Activated CD4-positive, CD25-positive, alpha-beta regulatory T cell treated with anti-CD3 and anti-CD28 coated beads, Interleukin-2, amount 50 U/mL, for 16 hours (primary cell): ENCODE data around the gene SAMHD1.

Experiments used
- DNase-seq: peaks from one replicate; pipeline ENCODE4 v3.0.0-alpha.2; 2020; ENCODE audit warnings: low read depth, low spot score

Gene SAMHD1

DNA sequence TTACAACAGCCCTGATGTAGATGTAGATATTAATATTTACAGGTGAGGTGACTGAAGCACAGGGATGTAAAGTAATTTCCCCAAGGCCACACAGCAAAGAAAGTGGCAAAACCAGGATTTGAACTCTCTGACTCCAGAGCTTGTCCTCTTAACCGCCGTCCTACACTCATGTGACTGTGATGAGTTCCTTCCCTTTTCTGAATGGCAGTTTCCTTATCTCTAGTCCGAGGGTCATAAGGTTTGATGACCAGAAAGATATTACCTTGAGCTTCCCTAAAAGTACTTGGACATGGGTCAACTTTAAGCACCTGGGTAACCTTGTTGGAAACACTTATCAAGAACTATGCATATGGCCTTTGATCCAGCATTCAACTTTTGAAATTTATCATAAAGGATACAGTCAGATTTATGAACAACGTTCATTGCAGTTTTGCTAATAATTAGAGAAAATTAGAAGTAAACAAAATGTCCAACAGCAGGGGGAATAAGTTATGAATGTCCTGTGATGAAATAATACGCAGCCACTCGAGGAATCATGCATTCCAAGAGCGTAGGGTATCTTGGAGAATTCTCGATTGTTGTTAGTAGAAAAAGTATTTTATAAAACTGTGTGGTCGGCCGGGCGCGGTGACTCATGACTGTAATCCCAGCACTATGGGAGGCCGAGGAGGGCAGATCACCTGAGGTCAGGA lies 77.9 kb downstream of the SAMHD1 start:
- DNase-seq: no peak

DNA sequence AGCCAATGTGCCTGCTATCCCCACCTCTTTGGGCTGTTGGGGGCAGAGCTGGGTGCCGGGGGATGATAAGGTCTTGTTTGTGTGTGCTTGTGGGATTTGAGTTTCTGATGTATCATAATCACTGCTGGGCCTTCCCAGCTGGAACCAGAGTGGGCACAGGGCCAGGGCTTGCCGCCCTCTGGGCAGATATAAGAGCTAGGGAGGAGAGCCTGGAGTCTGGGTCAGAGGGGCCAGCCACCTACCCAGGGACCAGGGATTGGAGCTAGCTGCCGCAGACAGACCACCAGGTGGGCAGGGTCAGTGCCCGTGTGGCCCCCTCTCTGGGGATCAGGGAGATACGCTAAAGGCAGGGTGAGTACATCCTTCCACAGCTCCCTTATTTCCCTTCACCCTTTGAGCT lies 78.7 kb downstream of the SAMHD1 start:
- DNase-seq: no peak

DNA sequence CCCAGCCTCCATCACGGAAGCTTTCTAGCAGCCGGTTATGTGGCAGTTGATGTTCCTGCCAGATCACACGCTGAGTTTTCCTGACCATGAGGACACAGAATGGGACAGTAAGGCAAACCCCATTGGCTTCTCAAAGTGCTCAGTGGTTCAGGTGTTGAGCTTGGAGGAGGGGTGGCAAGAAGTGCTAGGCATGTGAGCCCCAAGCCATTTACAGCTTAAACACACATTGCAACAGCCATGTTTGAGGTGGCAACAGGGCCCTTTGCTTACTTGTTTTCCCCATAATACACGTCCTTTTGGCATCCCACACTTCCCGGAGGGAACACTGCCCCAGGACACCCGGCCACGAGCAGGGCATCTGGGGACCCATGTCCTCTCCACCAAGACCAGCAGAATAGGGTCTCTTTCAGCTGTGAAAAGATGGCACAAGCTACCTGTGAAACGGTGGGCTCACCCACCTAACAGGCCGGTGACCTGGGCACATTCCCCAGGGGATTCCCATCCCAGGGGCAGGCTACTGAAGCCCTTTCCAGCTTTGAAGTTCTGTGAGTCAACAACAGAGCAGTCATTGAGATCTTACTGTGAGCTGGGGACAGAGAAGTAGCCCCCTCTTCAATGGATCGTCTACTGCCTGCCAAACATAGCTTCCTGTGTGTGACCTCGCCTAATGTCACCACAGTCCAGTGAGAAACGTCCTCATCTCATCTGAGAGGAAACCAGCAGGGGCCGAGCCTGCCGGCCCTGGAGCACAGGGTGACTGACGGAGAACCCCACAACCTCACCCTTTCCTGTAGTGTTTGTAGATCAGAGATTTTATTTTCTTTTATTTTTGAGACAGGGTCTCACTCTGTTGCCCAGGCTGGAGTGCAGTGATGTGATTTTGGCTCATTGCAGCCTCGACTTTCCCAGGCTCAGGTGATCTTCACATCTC lies 79.6 kb downstream of the SAMHD1 start:
- DNase-seq: no peak

DNA sequence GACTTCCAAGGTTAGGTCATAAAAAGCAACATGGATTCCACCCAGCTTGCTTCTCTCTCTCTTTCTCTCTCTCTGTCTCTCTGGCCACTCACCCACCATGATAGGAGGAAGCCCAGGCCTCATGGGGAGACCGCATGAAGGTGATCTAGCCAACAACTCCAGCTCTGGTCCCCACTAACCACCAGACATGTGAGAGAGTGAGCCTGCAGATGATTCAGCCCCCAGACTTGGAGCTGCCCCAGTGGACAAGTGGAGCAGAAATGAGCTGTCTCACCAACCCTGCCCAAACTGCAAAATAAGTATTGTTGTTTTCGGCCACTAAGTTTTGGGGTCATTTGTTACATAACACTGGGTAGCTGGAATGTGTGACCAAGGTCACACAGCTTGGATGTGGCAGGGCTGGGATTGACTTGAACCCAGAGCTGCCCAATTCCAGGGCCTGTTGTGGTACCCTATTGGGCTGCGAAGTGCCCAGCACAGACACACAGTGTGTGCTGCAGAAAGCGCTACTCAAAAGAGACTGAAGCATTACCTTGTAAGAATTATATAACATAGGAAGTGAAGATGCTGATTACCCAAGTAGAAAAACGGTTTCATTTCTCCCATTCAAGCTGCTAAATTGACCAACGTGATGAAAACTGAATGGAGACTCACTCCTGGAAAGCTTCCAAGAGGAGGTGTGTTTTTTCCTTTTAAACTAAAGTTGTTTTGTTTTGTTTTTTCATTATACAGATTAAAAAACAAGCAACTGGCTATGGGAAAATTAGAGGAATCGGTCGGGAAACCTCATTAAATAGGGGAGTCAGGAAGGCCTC lies 84.6 kb downstream of the SAMHD1 start:
- DNase-seq: no peak

DNA sequence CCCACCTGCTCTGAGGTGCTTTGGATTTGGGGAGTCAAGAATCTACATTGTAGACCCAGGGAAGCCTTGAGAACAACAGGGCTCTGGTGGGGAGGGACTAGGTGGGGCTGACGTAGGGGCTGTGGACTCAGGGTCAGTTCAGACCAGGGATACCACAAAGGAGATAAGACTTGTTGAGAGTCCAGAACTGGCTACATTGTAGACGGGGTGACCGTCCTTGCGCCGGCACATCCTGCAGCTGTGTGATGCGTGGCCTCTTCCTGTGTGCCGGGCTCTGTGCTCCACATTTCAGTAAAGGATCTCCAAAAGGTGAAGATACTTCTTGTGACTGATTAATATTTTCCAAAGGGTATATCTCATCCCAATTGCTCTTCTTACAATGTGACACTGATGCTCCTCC lies 85.3 kb downstream of the SAMHD1 start:
- no peak for DNase-seq

DNA sequence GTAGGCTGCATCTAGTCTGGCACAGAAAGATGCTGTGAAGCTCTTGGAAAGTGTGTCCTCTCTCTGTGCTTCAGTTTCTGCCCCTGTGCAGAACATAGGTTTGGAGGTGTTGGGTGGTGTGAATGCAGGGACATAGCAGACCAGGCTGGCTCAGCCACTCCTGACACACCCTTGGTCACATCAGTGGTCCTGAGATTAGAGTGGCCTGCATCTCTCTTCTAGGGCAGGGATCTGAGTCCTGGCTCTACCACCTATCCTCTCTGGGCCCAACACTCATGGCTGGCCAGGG lies 85.7 kb downstream of the SAMHD1 start:
- no peak for DNase-seq

DNA sequence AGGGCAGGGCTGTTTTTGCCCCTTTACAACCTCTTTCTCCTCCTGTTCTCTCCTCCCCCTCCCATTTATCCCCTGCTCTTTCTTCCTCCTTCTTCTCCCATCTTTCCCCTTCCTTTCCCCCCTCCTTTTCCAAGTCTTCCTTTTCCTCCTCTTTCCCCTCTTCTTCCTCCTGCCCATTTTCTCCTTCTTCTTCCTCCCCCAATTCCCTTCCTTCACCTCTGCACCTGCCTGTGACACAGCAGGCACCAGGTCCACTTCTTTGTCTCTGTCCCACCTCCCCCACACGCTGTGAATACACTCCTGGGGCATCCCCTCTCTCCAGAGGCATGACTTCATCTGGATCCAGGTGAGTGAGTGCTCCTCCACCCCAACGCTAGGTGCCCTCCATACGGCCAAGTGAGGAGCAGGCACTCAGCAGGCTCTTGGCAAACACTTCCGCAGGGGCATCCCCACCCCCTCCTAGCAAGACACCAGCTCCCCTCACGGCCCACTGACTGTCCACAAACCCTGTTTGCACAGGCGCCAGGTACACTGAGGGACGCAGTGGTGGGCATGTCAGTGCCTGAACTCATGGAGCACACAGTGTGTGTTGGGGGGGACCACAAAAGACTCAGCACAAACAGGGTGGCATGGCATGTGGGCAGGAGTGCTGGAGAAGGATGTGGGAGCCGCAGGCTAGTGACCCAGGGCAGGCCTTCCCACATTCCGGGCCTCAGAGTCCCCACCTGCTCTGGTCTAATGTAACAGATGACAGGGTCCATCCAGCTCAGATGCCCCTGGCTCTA lies 86.2 kb downstream of the SAMHD1 start:
- DNase-seq: no peak

DNA sequence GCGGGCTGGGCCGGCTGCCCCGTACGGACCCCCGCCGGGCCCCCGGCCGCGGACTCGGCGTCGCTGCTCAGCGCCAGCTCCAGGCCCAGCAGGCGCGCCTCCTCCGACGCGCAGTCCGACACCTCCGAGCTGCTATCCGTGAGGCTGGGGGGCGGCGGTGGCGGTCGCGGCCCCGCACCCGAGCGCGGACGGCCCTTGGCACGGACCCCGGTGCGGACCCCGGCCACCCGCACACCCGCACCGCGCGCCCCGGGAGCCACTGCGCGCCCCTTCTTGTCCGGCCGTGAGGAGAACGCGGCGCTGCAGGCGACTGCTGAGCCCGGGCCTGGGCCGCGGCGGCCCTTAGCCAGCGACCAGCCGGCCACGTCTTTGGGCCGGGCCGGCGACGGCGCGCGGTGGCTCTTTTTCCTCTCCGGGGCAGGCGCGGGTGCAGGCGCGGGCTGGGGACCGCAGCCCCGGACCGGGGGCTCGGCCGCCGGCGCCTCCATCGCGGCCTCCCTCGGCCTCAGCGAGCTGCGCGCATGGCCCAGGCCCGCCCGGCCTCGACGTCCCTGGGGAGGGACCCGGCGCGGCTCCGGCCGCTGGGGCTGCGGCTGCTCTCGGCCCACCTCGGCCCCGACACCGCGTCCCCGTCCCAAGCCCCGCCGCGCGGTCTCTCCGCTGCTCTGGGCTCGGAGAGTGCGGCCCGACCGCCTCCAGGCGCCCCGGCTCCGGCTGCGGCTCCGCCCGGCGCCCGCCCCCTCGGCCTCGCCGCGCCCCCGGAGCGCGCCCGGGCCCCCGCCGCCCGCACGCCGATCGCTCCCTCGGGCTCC lies 88.4 kb downstream of the SAMHD1 start:
- DNase-seq: no peak

DNA sequence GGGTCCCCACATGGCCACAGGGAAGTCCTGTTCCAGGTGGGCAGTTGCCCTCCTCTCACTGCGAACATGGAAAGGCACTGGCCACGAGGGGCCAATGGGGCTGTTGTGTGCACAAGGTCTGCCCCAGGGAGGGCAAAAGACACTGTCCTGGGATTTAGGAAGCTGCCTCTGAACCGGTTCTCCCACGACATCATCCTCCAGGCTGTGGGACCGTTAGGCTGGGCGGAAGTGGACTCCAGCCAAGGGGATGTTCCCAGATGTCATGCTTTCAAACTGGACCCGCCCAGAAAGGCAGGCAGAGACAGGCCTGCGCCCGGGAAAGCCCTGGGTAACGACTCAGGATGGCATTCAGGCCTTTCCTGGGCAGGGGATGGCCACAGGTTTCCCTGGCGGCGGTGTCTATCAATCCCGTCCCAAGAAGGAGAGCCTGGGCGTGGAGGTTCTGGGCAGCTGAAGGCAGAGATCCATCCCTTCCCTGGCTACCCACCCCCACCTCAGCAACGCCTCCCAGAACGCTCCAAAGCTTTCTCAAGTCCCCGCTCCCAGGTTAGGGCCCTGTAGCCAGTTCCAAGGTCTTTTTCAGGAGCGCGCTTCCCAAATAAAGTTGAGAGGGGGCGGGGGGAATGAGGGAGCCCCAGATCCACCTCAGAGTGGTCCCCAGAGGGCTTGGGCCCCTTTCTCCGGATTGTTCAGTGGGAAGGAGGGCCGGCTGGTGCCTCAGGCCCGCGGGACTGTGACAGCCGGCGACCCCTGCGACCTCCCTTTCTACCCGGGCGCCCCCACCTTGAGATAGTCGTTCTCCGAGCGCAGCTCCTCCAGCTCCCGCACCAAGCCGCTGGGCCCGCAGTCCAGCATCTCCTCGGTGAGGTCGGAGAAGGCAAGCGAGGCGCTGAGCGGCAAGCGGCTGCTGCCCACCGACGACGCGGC lies 89.4 kb downstream of the SAMHD1 start:
- no peak for DNase-seq

DNA sequence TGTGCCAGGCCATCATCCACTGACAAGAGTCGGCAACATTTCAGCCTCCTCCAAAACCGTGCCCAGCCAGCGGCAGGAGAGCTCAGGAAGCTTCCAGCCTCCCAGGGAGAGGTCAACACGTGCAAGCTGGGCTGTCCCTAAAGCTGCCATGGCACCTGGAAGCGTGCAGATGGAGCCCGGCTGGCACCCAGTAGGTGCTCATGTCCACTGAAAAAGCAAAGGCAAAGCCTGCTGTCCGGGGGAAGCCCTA lies 90.0 kb downstream of the SAMHD1 start:
- no peak for DNase-seq

DNA sequence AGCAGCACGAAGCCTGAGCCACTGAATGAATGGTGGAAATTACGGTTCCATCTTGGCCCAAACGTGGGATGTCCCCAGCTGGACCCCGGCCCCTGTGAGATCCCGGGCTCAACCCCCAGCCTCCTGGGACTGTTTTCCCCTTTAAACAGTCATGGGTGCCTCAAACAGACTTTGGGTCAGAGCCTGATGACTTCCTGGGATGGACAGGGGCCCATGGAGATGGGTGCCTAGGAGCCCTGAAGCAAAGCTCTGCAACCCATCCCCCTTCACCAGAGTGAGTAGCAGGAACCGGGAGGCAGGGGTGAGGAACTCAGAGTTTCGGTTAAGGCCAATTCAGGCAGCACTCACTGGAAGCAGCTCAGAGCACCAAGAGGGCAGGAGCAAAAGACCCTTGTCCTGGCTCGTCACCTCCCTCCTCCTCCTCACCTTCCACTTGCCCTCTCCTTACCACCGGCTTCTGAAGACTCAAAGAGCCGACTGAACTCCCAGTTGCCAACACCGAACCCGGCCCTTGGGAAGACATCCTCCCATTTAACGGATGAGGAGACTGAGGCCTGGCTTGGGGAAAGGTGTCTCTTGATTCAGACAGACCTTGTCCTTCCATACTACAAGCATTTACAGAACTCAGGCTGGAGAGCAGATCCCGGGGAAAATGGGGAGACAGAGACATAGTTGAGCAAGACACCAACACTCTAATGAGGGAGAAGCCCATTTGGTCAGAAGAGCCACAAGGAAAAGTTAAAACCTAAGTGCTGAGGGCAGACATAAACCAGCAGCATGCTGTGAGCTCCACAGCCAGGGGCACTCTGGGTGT lies 90.5 kb downstream of the SAMHD1 start:
- no peak for DNase-seq

DNA sequence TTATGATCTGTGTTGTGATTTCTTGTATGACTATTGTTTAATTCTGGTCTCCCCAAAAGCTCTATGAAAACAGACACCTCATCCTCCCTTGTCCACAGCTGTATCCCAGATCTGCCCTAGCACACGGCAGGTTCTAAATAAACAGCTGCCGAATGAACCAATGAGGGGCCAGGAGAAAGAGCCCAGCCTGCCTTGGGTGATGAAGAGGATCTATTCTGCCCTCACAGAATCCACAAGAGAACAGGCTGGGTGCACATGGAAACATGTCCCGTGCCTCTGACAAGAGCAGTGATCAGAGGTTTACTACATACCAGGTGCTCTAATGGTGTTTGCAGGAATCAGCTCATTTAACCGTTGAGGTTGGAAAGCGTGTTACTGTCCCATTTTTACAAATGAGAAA lies 91.2 kb downstream of the SAMHD1 start:
- no peak for DNase-seq

DNA sequence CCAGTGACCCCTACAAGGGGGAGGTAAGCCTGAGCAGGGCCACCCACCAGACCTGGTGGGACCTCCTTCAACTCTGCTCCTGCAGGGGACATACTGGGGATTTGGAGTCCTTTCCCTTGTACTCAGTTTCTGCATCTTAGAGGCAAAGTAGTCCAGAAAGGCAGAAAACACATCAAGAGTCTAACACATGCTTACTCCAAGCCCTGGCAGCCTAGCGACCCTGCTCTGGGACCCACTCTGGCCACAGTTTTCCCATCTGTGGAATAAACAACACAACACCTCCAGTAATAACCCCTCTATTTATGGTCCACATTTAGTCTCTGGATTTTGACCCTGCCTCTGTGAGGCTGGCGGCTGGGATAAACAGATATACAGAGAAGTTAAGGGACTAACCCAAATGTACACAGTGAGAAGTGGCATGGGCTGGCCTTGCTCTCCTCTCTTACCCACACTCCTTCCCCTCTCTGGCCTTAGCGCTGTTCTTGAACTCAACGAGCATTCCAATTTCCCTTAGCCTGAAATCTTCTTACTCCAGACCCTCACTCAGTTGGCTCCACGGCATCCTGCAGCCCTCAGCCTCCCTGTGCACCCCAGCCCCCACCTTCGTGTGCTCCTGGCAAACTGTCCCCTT lies 91.7 kb downstream of the SAMHD1 start:
- DNase-seq: no peak

DNA sequence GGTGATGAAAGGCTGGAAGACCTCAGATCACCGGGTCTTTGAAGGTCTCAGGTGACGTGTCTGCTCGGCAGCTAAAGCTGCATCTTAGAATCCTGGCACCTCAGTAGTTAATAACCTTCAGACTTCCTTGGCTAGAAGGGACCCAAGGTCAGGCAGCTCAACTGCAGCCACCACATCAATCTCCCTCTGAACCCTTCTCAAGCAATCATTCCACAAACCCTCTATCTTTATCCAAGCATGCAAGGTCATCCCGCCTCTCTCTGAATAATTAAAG lies 92.3 kb downstream of the SAMHD1 start:
- DNase-seq: no peak

DNA sequence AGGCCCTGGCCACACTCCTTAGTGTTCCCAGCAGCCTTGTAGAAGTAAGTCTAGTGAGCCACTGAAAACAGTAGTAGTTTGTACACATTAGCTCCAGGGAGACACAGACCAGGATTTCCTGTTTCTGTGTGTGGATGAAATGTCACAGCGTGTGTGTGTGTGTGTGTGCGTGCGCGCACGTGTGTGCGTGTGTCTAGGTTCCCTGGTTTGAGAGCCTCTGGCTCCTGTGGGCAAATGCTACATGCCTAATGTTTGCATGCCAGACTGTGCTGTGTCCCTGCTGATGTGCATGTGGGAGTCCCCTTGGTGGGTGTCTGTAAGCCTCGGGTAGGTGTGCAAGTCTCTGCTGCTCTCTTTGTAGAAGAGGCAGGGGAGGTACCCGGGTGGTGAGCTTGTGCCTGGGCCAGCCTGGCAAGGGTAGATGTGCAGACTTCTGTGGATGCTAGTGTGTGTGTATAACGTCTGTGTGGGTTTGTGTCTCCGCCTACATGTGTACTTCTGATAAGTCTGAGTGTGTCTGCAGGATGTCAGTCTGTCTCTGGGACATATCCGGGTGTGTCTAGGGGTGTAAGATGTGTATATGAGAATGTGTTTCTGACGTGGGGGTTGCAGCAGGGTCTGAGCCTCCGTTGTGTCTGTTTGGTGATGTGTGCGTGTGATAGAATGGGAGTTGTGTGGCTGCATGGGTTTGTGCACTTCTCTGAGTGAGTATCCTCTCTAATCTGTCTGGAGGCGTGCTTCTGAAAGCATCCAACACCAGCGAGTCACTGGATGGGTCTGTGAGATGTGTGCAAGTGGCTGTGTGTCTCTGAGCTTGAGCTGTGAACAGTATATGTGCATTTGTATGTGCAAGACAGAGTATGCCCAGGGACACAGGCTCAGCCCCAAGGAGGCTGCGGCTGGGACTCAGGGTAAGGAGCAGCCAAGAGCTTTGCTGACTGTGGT lies 94.5 kb downstream of the SAMHD1 start:
- DNase-seq: no peak

DNA sequence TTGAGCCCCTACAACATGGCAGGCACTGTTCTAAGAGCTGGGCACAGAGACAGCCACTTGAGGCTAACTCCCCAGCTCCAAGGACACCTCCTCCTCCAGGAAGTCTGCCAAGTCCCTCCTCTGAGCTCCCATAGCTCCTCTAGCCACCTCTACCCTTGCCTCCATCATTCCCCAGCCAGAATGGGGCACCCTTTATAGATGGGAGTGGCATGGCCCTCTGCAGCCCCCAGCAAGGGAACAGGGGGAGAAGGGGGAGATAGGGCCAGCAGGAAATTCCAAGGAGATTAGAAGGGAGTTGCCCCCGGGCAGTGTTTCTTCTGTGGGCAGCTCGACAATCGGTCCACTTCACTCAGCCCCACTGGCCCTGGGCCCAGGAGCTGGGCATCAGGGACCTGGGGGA lies 95.3 kb downstream of the SAMHD1 start:
- DNase-seq: no peak

DNA sequence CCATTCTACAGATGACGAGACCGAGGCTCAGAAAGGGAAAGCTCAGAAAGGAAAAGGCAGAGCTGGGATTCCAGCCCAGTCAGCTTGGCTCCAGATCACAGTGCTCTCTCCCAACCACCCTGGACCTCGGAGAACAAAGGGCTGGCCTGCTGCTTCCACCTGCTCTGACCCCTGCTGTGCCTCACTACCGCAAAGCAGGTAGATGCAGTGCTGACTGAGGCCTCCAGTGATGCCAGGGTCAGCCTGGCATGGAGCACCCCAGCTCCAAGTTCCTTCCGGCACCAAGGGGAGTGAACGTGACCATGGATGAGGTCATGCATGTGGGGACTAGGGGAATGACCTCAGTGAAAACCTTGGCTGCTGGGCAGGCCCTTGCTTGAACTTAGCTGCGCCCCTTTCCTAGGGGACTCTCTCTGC lies 96.3 kb downstream of the SAMHD1 start:
- no peak for DNase-seq
